ENCODE measurements around the gene KMT5C. TPM values are rescaled to one million over a fixed set of nuclear protein-coding genes. Genes with fewer than 3 reads are reported as not detected.

The KMT5C gene
- total RNA-seq (2022; extraction: Qiagen RNA extraction): 5.8 to 11.4 TPM (median 9.7 TPM) in 5 replicates

DNA sequence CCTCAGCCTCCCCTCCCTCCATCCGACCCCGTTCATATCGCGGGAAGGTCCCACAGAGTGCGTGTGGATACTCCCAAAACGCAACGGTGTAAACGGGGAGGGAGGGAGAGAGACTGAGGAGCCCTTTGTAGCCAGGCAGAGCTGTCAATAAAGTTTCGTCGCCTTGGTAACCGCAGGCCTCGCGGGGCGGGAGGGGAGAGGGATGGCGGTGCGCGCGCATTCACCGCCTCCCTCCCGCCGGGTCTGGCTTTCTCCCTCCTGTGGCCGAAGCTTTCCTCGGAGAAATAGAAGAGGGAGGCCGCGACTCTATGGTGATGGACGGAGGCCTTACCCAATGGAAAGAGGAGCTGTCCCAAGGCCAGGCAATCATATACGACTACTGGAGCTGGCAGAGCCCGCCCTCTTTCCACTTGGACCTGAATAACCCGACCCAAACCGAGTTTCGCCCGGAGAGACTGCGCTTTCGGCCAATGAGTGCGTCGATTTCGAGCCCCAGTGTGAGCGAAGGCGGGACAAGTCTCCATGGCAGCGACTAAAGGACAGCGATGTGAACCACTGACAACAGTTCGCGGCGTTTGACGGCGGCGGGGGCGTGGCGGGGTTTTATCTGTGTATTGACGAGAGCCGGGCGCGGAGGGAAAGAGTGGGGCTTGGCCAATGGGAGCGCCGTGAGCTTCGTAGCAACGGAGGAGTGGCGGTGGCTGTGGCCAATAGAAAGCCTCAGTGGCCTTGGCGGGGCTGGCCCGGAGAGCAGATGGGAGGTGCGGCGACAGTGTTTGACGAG, at the start of gene KMT5C:
Gene KMT5C, plus strand, starts transcription at position 772 of the 784 bp plus-strand sequence. CDS start 2,061 bp downstream, outside the sequence.

DNA sequence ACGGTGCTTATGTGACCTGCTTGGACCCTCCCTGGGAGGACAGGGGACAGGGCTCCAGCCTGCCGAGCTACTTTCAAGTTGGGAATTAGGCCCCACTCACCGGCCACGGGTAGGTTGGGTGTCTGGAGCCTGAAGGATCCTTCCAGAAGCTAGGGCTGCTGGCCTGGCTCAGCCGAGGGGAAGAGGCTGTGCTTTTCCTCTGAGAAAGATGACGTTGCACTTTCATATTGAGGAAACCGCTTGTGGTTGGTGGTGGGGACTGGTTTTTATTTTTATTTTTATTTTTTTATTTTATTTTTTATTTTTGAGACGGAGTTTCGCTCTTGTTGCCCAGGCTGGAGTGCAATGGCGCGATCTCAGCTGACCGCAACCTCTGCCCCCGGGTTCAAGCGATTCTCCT, 14.5 kb upstream of the KMT5C start, which contains the start of gene TMEM150B:
Gene TMEM150B, minus strand, starts transcription at position 170 of the 400 bp plus-strand sequence. CDS start 4,305 bp downstream, outside the sequence.

DNA sequence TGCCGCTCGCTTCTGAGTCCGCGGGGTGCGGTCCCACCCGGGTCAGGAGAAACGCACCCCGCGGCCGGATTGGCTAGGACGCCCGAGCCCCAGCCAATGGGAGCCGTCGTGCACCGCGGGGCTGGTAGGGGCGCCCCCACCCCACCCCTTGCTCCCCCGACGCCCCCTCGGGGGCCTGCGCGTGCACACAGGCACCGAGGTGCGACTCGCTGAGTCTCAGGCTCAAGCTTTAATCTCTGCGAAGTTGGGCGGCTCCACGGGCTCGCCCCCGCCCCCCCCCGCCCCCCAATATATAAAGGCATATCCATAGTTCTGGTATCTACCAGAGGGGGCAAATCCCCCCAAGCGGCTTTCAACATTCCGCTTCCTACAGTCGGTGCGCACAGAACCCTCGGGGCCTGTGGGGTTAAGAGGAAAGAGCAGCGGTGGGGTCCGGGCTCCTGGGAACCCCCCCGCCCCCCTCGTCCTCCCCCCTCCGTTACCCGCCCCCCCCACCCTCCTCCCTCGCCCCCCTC, 15.1 kb downstream of the KMT5C start, which contains the start of gene COX6B2:
Gene COX6B2, minus strand, starts transcription at position 22 of the 515 bp plus-strand sequence. CDS start 198 bp downstream, outside the sequence.

DNA sequence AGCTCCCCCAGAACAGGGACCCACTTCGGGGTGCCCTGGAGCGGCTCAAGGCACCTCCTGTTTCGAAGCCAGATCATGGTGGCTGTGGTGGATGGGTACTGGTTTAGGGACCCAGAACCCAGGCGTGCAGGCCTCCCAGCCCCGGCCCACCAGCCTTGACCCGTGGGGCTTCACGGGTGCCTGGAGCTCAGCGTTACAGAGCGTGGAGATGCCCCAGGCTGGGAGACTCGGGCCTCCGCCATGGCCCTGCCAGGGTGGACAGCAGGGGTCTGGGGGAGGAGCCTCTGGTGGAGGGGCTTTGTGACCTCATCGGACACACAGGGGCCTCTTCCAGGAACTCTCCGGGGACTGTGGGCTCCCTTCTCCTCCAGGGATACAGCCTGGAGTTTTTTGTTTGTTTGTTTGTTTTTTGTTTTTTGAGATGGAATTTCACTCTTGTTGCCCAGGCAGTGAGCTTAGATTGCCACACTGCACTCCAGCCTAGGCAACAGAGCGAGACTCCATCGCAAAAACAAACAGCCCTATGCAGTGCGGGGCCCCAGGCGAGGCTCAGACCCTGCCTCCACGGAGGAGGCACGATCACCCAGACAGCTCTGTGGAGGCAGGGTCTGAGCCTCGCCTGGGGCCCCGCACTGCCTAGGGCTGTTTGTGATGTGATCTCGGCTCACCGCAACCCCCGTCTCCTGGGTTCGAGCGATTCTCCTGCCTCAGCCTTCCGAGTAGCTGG, 23.5 kb downstream of the KMT5C start, which contains the start of gene GARIN5B:
Gene GARIN5B, minus strand, starts transcription at position 271 of the 727 bp plus-strand sequence. Its CDS starts 194 bp downstream, at position 77.

DNA sequence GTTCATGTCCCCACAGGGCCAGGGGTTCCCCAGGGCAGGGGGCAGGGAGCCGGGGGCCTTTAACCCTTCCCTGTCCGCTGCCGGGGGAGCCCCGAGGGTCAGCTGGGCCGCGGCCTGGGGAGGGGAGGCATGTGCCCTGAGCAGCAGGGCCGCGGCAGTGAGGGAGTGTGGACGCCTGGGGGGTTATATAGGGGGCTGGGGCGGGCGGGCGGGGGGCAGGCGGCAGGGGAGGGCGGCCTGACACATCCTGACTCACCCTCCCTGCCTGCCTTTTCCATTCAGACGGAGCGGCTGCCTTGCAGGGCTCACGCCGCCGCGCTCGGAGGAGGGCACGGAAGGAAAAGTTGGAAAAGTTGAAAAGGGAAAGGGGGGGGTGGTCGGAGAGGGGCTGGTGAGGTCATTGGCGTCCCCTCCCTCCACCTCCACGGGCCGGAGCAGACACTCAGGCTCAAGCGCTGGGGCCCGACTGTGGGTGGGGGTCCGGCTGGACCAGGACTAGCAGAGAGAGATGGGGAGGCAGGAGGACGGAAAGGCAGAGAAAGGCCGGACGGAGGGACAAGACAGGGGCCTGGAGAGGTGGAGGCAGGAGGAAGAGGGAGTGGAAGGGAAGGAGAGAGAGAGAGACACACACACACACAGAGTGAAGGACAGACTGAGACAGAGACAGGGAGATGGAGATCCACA, 30.8 kb downstream of the KMT5C start, which contains the start of gene IL11:
Gene IL11, minus strand, starts transcription at position 159 of the 684 bp plus-strand sequence. Its CDS starts 153 bp downstream, at position 6.

GRCh38 chr19:55376241-55376933, 36.7 kb downstream of the KMT5C start, which contains the start of gene TMEM190:
Gene TMEM190 (plus strand): TSS chr19:55376826. CDS start chr19:55376854, 28 bp downstream.

DNA sequence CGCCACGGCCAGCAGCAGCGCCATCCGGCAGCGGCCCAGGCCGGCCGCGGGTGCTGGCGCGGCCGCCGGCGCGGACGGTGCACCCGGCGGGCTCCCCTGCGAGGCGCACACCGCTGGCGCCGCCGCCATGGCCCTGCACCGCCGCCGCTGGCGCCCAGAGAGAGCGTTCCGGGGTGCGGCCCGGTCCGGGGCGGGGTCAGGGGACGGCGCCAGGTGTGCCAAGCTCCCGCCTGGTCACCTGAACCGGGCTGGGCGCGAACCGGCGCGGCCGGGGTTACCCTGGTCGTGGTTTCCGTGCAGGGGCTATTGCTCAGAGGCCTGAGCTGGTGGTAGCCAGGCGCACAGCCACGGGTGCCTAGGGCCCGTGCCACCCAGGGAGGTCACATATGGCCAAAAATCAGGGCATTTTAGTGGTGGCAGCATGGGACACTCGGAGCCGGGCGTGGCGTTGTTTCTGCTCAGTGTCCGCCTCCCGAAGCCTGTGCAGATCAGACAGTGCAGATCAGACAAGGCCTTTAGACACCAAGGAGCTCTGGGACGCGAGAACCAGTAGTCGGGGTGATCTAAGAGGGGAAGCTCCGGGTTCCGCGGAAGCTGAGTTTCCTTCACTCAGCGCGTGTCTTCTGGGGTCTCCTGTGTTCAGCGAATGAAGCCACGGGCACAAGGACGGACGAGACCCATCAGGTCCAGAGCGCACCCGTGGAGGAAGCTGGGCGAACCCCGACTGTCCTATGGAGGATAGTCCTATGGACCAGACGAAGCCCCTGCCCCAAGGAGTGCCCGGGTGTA, 44.6 kb downstream of the KMT5C start, which contains the start of gene TMEM238:
Gene TMEM238, minus strand, starts transcription at position 162 of the 789 bp plus-strand sequence. Its CDS starts 33 bp downstream, at position 129.

DNA sequence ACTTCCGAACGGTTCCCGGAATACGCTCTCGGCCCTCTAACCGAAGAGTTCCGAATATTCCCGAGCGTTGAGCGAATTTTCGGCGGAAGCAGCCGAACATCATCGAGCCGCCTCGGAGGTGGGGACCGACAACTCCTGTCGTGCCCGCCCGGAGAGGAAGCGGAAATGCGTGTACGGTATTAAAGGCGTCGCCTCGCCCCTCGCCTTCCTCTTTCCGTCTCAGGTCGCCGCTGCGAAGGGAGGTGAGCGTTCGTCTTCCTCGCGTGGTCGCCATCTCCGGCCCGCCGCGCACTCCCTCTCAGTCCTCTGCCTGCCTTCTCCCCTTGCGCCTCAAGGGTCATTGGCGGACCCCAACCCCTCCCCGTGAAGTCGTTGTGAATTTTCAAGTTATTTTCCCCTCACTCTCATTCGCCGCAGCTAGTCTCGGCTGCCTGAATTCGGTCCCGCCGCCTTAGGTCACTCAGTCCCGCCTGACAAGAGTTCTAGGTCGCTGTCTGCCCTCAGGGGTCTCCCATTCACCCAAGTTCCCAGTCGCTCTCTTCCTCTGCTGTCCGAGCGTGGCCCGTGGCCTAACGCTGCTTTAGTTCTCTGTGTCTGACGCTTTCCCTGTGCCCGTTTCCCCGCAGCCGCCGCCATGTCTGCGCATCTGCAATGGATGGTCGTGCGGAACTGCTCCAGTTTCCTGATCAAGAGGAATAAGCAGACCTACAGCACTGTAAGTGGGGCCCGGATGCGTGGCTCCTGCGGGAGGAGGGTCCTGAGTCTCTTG, 46.2 kb downstream of the KMT5C start, which contains the start of gene RPL28:
Gene RPL28, plus strand, starts transcription at position 209 of the 769 bp plus-strand sequence. Its CDS starts 426 bp downstream, at position 635.

Other genes starting within 250 kb of the KMT5C start
- gene PPP1R12C, start 222.2 kb upstream of the KMT5C start, total RNA-seq (2022; extraction: Qiagen RNA extraction): 60.2 to 97.6 TPM (median 90.0 TPM) in 5 replicates
- gene TNNT1, start 190.7 kb upstream of the KMT5C start, total RNA-seq (2022; extraction: Qiagen RNA extraction): 114 to 145 TPM (median 137 TPM) in 5 replicates
- 6.1 to 9.2 TPM (median 8.0 TPM) in 5 replicates for gene TNNI3, start 182.1 kb upstream of the KMT5C start, total RNA-seq (2022; extraction: Qiagen RNA extraction)
- 4.5 to 6.9 TPM (median 6.2 TPM) in 5 replicates for gene DNAAF3, start 173.3 kb upstream of the KMT5C start, total RNA-seq (2022; extraction: Qiagen RNA extraction)
- gene SYT5, start 159.6 kb upstream of the KMT5C start, total RNA-seq (2022; extraction: Qiagen RNA extraction): 2.8 to 4.9 TPM (median 3.8 TPM) in 5 replicates
- 3.7 to 5.3 TPM (median 5.2 TPM) in 5 replicates for gene PTPRH, start 130.4 kb upstream of the KMT5C start, total RNA-seq (2022; extraction: Qiagen RNA extraction)
- gene TMEM86B, start 111.1 kb upstream of the KMT5C start, total RNA-seq (2022; extraction: Qiagen RNA extraction): 2.7 to 6.4 TPM (median 5.2 TPM) in 5 replicates
- 87.7 to 128 TPM (median 124 TPM) in 5 replicates for gene PPP6R1, start 80.9 kb upstream of the KMT5C start, total RNA-seq (2022; extraction: Qiagen RNA extraction)
- 119 to 156 TPM (median 146 TPM) in 5 replicates for gene HSPBP1, start 59.8 kb upstream of the KMT5C start, total RNA-seq (2022; extraction: Qiagen RNA extraction)
- 3.3 to 5.4 TPM (median 4.0 TPM) in 5 replicates for gene BRSK1, start 55.9 kb upstream of the KMT5C start, total RNA-seq (2022; extraction: Qiagen RNA extraction)
- gene TMEM150B, start 14.5 kb upstream of the KMT5C start, total RNA-seq (2022; extraction: Qiagen RNA extraction): not detected in 5 replicates
- gene COX6B2, start 14.8 kb downstream of the KMT5C start, total RNA-seq (2022; extraction: Qiagen RNA extraction): 0.58 to 1.4 TPM (median 1.2 TPM) in 5 replicates
- gene GARIN5B, start 23.4 kb downstream of the KMT5C start, total RNA-seq (2022; extraction: Qiagen RNA extraction): 0.06 to 0.29 TPM (median 0.12 TPM) in 5 replicates
- gene IL11, start 30.6 kb downstream of the KMT5C start, total RNA-seq (2022; extraction: Qiagen RNA extraction): 42.1 to 61.8 TPM (median 53.6 TPM) in 5 replicates
- 1.2 to 2.6 TPM (median 2.0 TPM) in 5 replicates for gene TMEM190, start 37.0 kb downstream of the KMT5C start, total RNA-seq (2022; extraction: Qiagen RNA extraction)
- 1.6 to 11.1 TPM (median 8.6 TPM) in 5 replicates for gene TMEM238, start 44.4 kb downstream of the KMT5C start, total RNA-seq (2022; extraction: Qiagen RNA extraction)
- gene RPL28, start 46.1 kb downstream of the KMT5C start, total RNA-seq (2022; extraction: Qiagen RNA extraction): 2,587 to 2,941 TPM (median 2,775 TPM) in 5 replicates
- 320 to 492 TPM (median 460 TPM) in 5 replicates for gene UBE2S, start 67.9 kb downstream of the KMT5C start, total RNA-seq (2022; extraction: Qiagen RNA extraction)
- 0.02 TPM in 1 of 5 replicates, not detected in the others for gene SHISA7, start 103.4 kb downstream of the KMT5C start, total RNA-seq (2022; extraction: Qiagen RNA extraction)
- gene ISOC2, start 121.8 kb downstream of the KMT5C start, total RNA-seq (2022; extraction: Qiagen RNA extraction): 54.6 to 66.3 TPM (median 63.5 TPM) in 5 replicates
- gene C19orf85, start 124.9 kb downstream of the KMT5C start, total RNA-seq (2022; extraction: Qiagen RNA extraction): not detected in 5 replicates
- gene ZNF628, start 136.7 kb downstream of the KMT5C start, total RNA-seq (2022; extraction: Qiagen RNA extraction): 5.7 to 8.8 TPM (median 7.8 TPM) in 5 replicates
- 34.2 to 64.7 TPM (median 61.2 TPM) in 5 replicates for gene NAT14, start 145.3 kb downstream of the KMT5C start, total RNA-seq (2022; extraction: Qiagen RNA extraction)
- gene SSC5D, start 148.6 kb downstream of the KMT5C start, total RNA-seq (2022; extraction: Qiagen RNA extraction): 0.45 to 1.3 TPM (median 0.81 TPM) in 5 replicates
- gene SBK2, start 197.3 kb downstream of the KMT5C start, total RNA-seq (2022; extraction: Qiagen RNA extraction): 1.6 to 2.8 TPM (median 2.3 TPM) in 5 replicates
- gene SBK3, start 205.7 kb downstream of the KMT5C start, total RNA-seq (2022; extraction: Qiagen RNA extraction): 1.7 to 2.0 TPM (median 1.9 TPM) in 5 replicates
- gene ZNF579, start 241.0 kb downstream of the KMT5C start, total RNA-seq (2022; extraction: Qiagen RNA extraction): 15.7 to 31.2 TPM (median 28.5 TPM) in 5 replicates

All from A549 treated with CORT108297 at 1 μM for 4 hours (cell line).